ENCODE results near the gene PCDH1. TPM values are rescaled to one million over a fixed set of nuclear protein-coding genes. Genes with fewer than 3 reads are reported as not detected.
"Not testable (repeated sequence)": the region's sequence is repeated elsewhere in the genome, so short reads cannot be mapped to it uniquely, and the experiment has no call there.

The PCDH1 gene
- total RNA-seq = 100 to 1,000 TPM in 3 of 4 donors, 10 to 100 TPM in 1; 92.5 to 217 (median 164) TPM

DNA sequence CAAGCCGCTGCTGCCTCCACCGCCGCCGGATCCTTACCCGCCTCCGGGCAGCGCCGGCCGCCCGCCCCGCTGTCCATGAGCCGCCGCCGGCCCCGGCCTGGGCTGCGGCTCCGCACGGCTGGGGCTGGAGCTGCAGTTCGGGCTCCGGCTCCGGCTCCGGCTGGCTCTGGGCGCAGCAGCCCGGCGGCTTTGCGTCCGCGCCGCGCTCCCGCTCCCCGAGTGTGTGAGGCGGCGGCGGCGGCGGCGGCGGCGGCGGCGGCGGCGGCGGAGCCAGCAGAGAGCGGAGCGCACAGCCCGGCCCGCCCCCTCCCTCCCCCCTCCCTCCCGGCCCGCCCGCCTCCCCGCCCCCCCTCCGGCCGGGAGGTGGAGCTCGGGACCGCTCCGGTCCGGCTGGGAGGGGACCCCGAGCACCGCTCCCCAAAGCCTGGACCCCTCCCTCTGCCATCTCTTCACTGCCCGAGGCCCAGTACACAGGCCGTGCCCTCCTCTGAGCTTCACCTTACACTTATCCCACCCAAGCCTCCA lies at the start of gene PCDH1:
Gene PCDH1, minus strand, starts transcription at position 225 of the 525 bp plus-strand sequence. Its CDS starts 148 bp downstream, at position 77.
- DNase-seq = peak; percentile 54
- Histone ChIP-seq H3K4me3 (peak within 1 kb of the TSS; percentile 65 to 86 (median 75)), H3K4me1 (peaks cover 6 to 60% (median 35%) of the 10 kb centered on the region in 4 donors), H3K9me3 (no peaks in the 10 kb centered on the region), H3K36me3 (no peaks in the 10 kb centered on the region), H3K27ac (peak within 1 kb of the TSS; percentile 88 to 96 (median 94)), H3K27me3 (peaks cover 55% of the 10 kb centered on the region)
- 1% methylated on average over 24 of the region's 63 CpGs; no CpG with 5 or more reads in 1 of the 2 donors for WGBS, 2 donors (ENCODE audit: low coverage in 1 of 2)
- TF ChIP-seq POLR2AphosphoS5 (IDR thresholded peaks at IDR 0.05) (peak in 2 of 3 donors; percentile 60 to 84), POLR2A (IDR thresholded peaks at IDR 0.05) (no peak), CTCF (IDR thresholded peaks at IDR 0.05) (no peak), EP300 (IDR thresholded peaks at IDR 0.05; ENCODE audit: low read depth) (no peak)
- in situ Hi-C loops (cut with MboI; ENCODE audit: low pct_ligation_motif_present in 1 of 4, low pct_unique_long_range_greater_than_20kb in 1 of 4, low sequenced_read_pairs in 3 of 4) (no loop called here), intact Hi-C loops (cut with DNase I; ENCODE audit: low total_unique reads) (loop anchor here (2.0 to 5.0 kb wide), 2 partner anchors 66 to 175 kb away; no protein-coding TSS in a partner anchor)

- H3K36me3 ChIP-seq = peaks cover 0 to 49% (median 22%) of the 10 kb centered on the region in 4 donors
Observed at GRCh38 chr5:141926434-141926833, 48.2 kb upstream of the PCDH1 start.

DNA sequence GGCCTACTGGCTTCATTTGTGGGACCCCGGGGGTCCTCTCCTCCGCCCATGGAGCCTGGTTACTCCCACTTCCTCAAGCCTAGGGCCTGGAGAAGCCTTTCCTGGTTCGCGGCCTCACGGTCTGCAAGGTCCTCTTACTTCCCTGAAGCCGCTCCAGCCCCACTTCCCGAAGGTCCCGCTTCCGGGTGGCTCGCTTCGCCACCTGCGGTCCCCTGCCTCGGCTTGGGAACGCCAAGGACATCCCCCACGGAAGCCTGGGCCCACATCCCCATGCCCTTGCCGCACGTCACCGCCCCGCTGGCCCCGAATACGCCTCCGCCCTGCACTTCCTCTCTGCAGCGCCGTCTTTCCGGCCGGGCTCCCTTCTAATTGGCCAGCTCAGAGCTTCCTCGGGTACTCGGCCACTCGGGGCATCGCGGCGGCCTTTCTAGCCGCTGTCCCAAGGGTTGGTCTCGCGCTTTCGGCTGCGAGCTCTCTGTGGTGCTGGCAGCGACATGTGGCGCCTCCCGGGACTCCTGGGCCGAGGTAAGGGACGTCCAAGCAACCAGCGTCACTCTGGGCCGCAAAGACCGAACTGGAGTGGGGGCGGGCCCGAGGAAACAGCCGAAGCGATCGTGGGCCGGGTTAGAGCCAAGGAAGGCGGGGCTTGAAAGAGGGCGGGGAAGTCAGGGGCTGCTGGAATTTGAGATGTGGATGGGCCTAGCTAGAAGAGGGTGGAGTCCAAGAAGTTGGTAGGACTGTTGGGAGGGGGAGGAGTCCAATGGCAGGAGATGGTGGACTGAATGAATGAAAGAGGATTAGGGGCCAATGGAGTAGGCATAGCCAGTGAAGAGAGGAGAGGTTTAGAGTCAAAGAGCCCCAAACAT lies 45.5 kb upstream of the PCDH1 start, which contains the start of gene DELE1:
Gene DELE1, plus strand, starts transcription at position 424 of the 866 bp plus-strand sequence. Its CDS starts 71 bp downstream, at position 495.
- intact Hi-C loops (cut with DNase I; ENCODE audit: low total_unique reads) = no loop called here
- WGBS, 2 donors (ENCODE audit: low coverage in 1 of 2) = 0% methylated on average over 43 of the region's 53 CpGs; no CpG with 5 or more reads in 1 of the 2 donors
- no peaks in the 10 kb centered on the region for H3K9me3 ChIP-seq

More at GRCh38 chr5:141926434-141926833, 48.2 kb upstream of the PCDH1 start:
- H3K9me3 ChIP-seq = no peaks in the 10 kb centered on the region
- intact Hi-C loops (cut with DNase I; ENCODE audit: low total_unique reads) (no loop called here), in situ Hi-C loops (cut with MboI; ENCODE audit: low pct_ligation_motif_present in 1 of 4, low pct_unique_long_range_greater_than_20kb in 1 of 4, low sequenced_read_pairs in 3 of 4) (no loop called here)
- no peak for TF ChIP-seq EP300 (IDR thresholded peaks at IDR 0.05; ENCODE audit: low read depth)
- TF ChIP-seq CTCF (IDR thresholded peaks at IDR 0.05) = no peak
- no peak for TF ChIP-seq POLR2A (IDR thresholded peaks at IDR 0.05)
- no peak for TF ChIP-seq POLR2AphosphoS5 (IDR thresholded peaks at IDR 0.05)
- H3K27ac ChIP-seq = no peak overlapping the region
- H3K4me1 ChIP-seq = peaks cover 6 to 19% (median 13%) of the 10 kb centered on the region in 4 donors
- 81 to 82% methylated on average over 2 of the region's 2 CpGs for WGBS, 2 donors (ENCODE audit: low coverage in 1 of 2)
- no peak overlapping the region for H3K4me3 ChIP-seq
- DNase-seq = no peak
- H3K27me3 ChIP-seq = no peaks in the 10 kb centered on the region

GRCh38 chr5:141922827-141923447 lies 44.7 kb upstream of the PCDH1 start:
- in situ Hi-C loops (cut with MboI; ENCODE audit: low pct_ligation_motif_present in 1 of 4, low pct_unique_long_range_greater_than_20kb in 1 of 4, low sequenced_read_pairs in 3 of 4) = not testable (repeated sequence)
- 20 to 58% methylated on average over 1 to 26 of the region's 28 CpGs for WGBS, 2 donors (ENCODE audit: low coverage in 1 of 2)

More for the DNA sequence above, 45.5 kb upstream of the PCDH1 start, which contains the start of gene DELE1:
- in situ Hi-C loops (cut with MboI; ENCODE audit: low pct_ligation_motif_present in 1 of 4, low pct_unique_long_range_greater_than_20kb in 1 of 4, low sequenced_read_pairs in 3 of 4) = no loop called here
- Histone ChIP-seq H3K4me1 (peaks cover 6 to 32% (median 19%) of the 10 kb centered on the region in 4 donors), H3K36me3 (peaks cover 0 to 24% (median 9%) of the 10 kb centered on the region in 4 donors), H3K27me3 (no peaks in the 10 kb centered on the region), H3K4me3 (peak within 1 kb of the TSS; percentile 60 to 82 (median 70)), H3K27ac (peak within 1 kb of the TSS; percentile 86 to 98 (median 97))
- TF ChIP-seq CTCF (IDR thresholded peaks at IDR 0.05) (peak in 1 of 5 experiments; percentile 32), POLR2A (IDR thresholded peaks at IDR 0.05) (peak; percentile 94), EP300 (IDR thresholded peaks at IDR 0.05; ENCODE audit: low read depth) (no peak), POLR2AphosphoS5 (IDR thresholded peaks at IDR 0.05) (peak; percentile 77 to 94 (median 93))
- DNase-seq = peak; percentile 95

More at GRCh38 chr5:141922827-141923447, 44.7 kb upstream of the PCDH1 start:
- DNase-seq; H3K9me3 ChIP-seq; H3K27me3 ChIP-seq; intact Hi-C loops (cut with DNase I; ENCODE audit: low total_unique reads): not testable (repeated sequence)
- peak overlapping the region; percentile 60 to 82 (median 70) for H3K4me3 ChIP-seq
- H3K4me1 ChIP-seq = peaks cover 6 to 39% (median 22%) of the 10 kb centered on the region in 4 donors
- H3K27ac ChIP-seq = peak overlapping the region; percentile 86 to 98 (median 97)
- peaks cover 0 to 16% (median 5%) of the 10 kb centered on the region in 4 donors for H3K36me3 ChIP-seq

All from transverse colon (tissue), 4 donors.